ENCODE data around the gene AGTRAP. TPM values are rescaled to one million over a fixed set of nuclear protein-coding genes. Genes with fewer than 3 reads are reported as not detected.

Gene AGTRAP
- total RNA-seq, 1 experiment from 2014 or later, result 23.6 TPM

GRCh38 chr1:11768821-11769220 lies 32.9 kb downstream of the AGTRAP start:
- DNase-seq (ENCODE audit: low spot score), result peak; percentile 27
- no peaks in the 10 kb centered on the region for H3K27me3 ChIP-seq (replicated peaks; ENCODE audit: insufficient read depth, low read depth, low read length, poor library complexity)
- H3K36me3 ChIP-seq (ENCODE audit: insufficient read depth, low read length, poor library complexity, severe bottlenecking), result no peaks in the 10 kb centered on the region
- H3K27ac ChIP-seq (ENCODE audit: low read depth, low read length, poor library complexity, severe bottlenecking), result no peak overlapping the region
- H3K4me3 ChIP-seq (ENCODE audit: low read depth, low read length, poor library complexity, severe bottlenecking), result no peak overlapping the region
- intact Hi-C loops (cut with micrococcal nuclease; ENCODE audit: unreplicated experiment), result no loop called here
- TF ChIP-seq EZH2 (IDR thresholded peaks at IDR 0.05; ENCODE audit: borderline replicate concordance, low read depth, low read length, poor library complexity, severe bottlenecking) (no peak), CTCF (conservative IDR thresholded peaks at IDR 0.05; ENCODE audit: low read depth, low read length) (no peak)
- CTCF ChIA-PET, result no interaction called here
- no TSS peak for BruUV-seq (replicated peaks)
- POLR2A ChIA-PET (ENCODE audit: low non-redundant PET), result no interaction called here
- H3K4me1 ChIP-seq (ENCODE audit: insufficient read depth, low read length, poor library complexity, severe bottlenecking), result no peaks in the 10 kb centered on the region
- no peaks in the 10 kb centered on the region for H3K9me3 ChIP-seq (ENCODE audit: low read depth, low read length, poor library complexity, severe bottlenecking)

- DNase-seq (ENCODE audit: low spot score), result no peak
- CTCF ChIA-PET, result no interaction called here
- no peak overlapping the region for H3K27ac ChIP-seq (ENCODE audit: low read depth, low read length, poor library complexity, severe bottlenecking)
Observed at GRCh38 chr1:11769274-11769673, 33.3 kb downstream of the AGTRAP start.

GRCh38 chr1:11770011-11770410 lies 34.1 kb downstream of the AGTRAP start:
- H3K36me3 ChIP-seq (ENCODE audit: insufficient read depth, low read length, poor library complexity, severe bottlenecking), result no peaks in the 10 kb centered on the region
- TF ChIP-seq CTCF (conservative IDR thresholded peaks at IDR 0.05; ENCODE audit: low read depth, low read length) (no peak), EZH2 (IDR thresholded peaks at IDR 0.05; ENCODE audit: borderline replicate concordance, low read depth, low read length, poor library complexity, severe bottlenecking) (no peak)
- no peak overlapping the region for H3K27ac ChIP-seq (ENCODE audit: low read depth, low read length, poor library complexity, severe bottlenecking)
- intact Hi-C loops (cut with micrococcal nuclease; ENCODE audit: unreplicated experiment), result no loop called here
- H3K4me1 ChIP-seq (ENCODE audit: insufficient read depth, low read length, poor library complexity, severe bottlenecking), result no peaks in the 10 kb centered on the region
- H3K27me3 ChIP-seq (replicated peaks; ENCODE audit: insufficient read depth, low read depth, low read length, poor library complexity), result no peaks in the 10 kb centered on the region
- H3K9me3 ChIP-seq (ENCODE audit: low read depth, low read length, poor library complexity, severe bottlenecking), result no peaks in the 10 kb centered on the region
- no peak for DNase-seq (ENCODE audit: low spot score)
- ChIA-PET CTCF (no interaction called here), POLR2A (ENCODE audit: low non-redundant PET) (no interaction called here)
- no TSS peak for BruUV-seq (replicated peaks)
- no peak overlapping the region for H3K4me3 ChIP-seq (ENCODE audit: low read depth, low read length, poor library complexity, severe bottlenecking)

More at GRCh38 chr1:11769274-11769673, 33.3 kb downstream of the AGTRAP start:
- intact Hi-C loops (cut with micrococcal nuclease; ENCODE audit: unreplicated experiment), result no loop called here
- no TSS peak for BruUV-seq (replicated peaks)
- H3K36me3 ChIP-seq (ENCODE audit: insufficient read depth, low read length, poor library complexity, severe bottlenecking), result no peaks in the 10 kb centered on the region
- no peak overlapping the region for H3K4me3 ChIP-seq (ENCODE audit: low read depth, low read length, poor library complexity, severe bottlenecking)
- no peaks in the 10 kb centered on the region for H3K27me3 ChIP-seq (replicated peaks; ENCODE audit: insufficient read depth, low read depth, low read length, poor library complexity)
- H3K9me3 ChIP-seq (ENCODE audit: low read depth, low read length, poor library complexity, severe bottlenecking), result no peaks in the 10 kb centered on the region
- no peaks in the 10 kb centered on the region for H3K4me1 ChIP-seq (ENCODE audit: insufficient read depth, low read length, poor library complexity, severe bottlenecking)
- POLR2A ChIA-PET (ENCODE audit: low non-redundant PET), result no interaction called here
- TF ChIP-seq EZH2 (IDR thresholded peaks at IDR 0.05; ENCODE audit: borderline replicate concordance, low read depth, low read length, poor library complexity, severe bottlenecking) (no peak), CTCF (conservative IDR thresholded peaks at IDR 0.05; ENCODE audit: low read depth, low read length) (no peak)
